Measurements from ENCODE around the gene SLC40A1.

Gene SLC40A1

GRCh38 chr2:189601043-189601442 lies 20.5 kb upstream of the SLC40A1 start:
- DNase-seq (ENCODE audit: low read depth, low spot score) = peak; percentile 29

GRCh38 chr2:189599245-189599644 lies 18.7 kb upstream of the SLC40A1 start:
- peak; percentile 51 for DNase-seq (ENCODE audit: low read depth, low spot score)

DNA sequence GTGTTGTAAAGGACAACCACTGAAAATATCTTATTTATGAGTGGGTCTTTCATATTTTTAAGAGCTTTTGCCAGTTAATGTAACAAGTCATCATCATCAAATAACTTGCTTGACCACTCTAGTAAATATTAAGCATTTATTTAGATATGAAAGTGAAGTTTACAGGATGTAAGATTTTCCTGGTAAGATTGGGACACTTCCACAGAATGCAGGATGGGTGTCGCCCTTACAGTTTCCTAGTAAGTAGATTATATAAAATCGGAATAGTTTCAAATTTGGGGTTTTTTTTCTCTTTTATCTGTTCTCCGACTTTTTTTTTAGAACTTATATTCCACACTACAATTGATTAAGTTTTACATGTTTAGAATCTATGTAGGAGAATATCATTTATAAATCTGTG lies 14.8 kb upstream of the SLC40A1 start:
- DNase-seq (ENCODE audit: low read depth, low spot score) = no peak

DNA sequence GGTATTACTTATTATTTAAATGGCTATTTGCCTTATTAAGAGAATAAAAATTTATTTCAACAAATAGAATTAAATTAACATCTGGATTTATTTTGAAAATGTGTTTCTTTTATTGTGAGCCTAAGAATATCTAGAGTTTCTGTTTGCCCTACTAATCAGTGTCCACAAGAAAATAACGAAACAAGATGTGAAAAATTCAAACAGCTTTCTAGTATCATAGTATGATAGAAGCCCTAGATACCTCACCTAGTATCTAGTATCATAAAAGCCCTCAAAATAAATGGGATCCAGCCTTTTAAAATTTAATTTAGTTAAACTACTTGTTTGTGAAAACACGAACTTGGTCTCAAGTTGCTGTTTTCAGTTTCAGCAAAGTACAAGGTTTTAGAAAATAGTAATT lies 13.7 kb upstream of the SLC40A1 start:
- DNase-seq (ENCODE audit: low read depth, low spot score) = no peak

- no peak for DNase-seq (ENCODE audit: low read depth, low spot score)
These were observed 12.5 kb upstream of the SLC40A1 start for GRCh38 chr2:189593115-189593514.

DNA sequence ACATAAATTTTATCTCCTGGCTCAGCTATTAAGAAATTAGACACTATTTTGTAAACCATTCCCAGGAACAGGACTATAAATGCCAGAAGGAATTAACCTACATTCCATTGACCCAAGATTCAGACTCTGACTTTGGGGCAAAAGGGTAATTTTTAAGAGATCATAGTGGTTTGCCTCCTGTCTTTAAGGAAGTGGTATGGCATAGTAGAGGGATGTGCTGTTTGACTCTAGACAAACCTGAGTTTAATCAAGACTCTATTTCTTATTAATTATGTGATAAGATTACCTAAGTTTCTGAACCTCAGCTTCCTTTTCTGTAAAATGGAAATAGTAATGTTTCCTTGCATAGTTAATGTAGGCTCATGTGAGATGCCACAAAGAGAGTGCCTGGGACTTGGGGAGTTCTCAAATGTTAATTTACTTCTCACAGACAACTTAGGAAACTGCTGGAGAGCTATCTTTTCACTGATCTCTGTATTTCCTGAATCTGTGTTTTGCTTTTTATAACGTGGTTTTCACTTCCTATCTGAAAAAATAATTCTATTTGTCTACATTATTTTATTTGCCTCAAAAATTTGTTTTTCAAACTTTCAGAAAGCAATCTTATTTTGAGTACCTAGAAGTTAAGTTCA lies 11.9 kb upstream of the SLC40A1 start:
- no peak for DNase-seq (ENCODE audit: low read depth, low spot score)

- no peak for DNase-seq (ENCODE audit: low read depth, low spot score)
These were observed 7.2 kb upstream of the SLC40A1 start for GRCh38 chr2:189587780-189588179.

GRCh38 chr2:189585226-189585756 lies 4.7 kb upstream of the SLC40A1 start:
- no peak for DNase-seq (ENCODE audit: low read depth, low spot score)

DNA sequence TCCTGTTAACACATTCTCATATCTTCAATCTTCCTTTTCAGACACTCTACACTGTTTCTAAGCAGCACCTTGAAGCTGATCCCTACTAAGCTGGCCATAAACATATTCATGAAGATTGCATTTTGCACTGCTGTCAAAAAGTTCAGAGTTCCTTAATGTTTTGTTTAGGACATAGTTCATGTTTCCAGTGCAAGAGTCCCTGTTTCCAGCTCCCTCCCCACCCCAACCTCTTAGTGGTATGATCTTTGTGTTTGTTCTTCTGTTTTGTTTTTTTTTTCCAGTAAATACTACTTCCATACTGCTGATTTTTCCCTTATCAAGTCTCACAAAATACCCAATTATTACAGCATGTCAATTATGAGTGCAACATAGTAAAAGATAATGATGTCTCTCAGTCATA lies 4.1 kb upstream of the SLC40A1 start:
- DNase-seq (ENCODE audit: low read depth, low spot score) = no peak

- no peak for DNase-seq (ENCODE audit: low read depth, low spot score)
These were observed 2.9 kb upstream of the SLC40A1 start for GRCh38 chr2:189583227-189584198.

DNA sequence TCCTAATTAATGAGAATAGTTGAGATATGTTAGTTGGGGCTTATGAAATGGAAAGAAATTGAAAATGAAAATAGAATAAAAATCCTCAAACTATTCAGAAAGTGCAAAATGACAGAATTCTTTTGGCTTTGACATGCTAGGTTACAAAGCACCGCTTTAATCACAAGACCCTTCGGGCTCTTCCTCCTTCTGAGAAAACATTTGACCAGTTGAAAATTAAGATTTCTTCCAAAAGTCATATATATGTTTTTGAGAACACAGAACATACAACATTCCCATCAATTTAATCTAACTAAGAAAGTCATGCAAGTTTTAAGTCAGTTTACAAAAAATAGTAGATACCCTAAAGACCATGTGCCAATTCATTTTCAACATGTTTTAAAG lies 2.2 kb upstream of the SLC40A1 start:
- DNase-seq (ENCODE audit: low read depth, low spot score) = no peak

DNA sequence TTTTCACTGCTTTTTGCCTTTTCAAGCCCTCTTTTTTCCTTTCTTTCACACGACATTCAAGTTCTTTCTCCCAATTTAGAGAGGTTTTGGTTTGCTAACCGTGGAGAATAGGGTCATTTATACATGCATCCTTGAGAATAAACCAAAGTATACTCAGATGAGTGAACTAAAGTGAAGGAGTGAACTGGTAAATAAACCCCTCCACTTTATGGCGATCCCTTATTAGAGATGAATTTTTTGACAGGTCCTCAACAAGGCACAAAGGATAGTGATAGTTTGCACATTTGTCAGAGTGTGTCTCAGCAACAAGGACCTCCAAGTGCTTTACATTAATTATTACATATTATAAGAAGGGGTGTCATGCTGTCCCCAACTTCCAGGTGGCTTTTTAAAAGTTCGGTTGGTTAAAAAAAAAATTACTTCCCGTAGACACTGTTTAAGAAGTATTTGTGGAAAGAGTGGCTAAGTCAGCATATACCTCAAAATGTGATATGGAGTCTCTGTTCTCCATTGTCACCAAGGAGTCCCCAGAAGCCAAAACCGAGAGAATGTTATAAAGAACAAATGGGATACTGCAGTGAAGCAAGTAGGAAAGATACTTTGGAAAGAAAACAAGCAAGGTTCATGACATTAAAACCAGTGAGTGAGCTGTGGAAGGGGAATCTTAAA lies 1.7 kb upstream of the SLC40A1 start:
- no peak for DNase-seq (ENCODE audit: low read depth, low spot score)

DNA sequence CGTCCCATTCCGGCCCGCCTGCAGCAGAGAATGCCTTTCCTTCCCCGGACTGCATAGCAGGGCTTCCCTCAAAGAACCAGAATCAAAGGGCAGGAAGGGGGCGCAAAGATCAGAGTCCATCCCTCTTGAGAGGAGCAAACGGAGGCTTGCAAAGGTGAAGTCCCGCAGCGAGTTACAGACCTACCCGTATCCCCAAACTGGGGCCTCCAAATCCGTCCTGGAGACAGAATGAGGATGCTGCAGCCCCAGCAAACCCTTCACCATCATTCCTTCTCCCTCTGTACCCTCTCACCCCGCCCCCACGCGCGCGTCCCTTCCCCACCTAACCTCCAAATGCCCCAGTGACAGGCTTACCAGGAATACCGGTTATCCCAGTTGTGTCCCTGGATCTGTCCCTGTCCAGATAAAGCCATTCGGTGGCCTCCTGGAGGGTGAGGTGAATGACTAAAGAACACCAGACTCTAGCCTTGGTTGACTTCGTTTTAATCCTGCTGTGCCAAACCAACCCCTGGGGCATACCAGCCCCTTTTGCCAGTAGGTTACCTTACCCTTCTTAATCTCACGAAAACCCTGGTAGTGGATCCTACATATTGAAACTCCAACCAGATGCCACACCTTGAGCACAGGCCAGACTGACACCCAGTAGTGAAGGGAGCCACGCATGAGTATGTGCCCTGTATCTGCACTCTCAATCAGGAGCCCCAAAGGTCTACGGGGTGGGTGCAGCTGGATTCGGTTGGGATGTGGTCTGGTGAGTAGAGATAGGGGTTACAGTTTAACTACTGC lies 961 bp upstream of the SLC40A1 start:
- peak; percentile 38 for DNase-seq (ENCODE audit: low read depth, low spot score)

GRCh38 chr2:189580241-189580651 lies 340 bp downstream of the SLC40A1 start:
- no peak for DNase-seq (ENCODE audit: low read depth, low spot score)

DNA sequence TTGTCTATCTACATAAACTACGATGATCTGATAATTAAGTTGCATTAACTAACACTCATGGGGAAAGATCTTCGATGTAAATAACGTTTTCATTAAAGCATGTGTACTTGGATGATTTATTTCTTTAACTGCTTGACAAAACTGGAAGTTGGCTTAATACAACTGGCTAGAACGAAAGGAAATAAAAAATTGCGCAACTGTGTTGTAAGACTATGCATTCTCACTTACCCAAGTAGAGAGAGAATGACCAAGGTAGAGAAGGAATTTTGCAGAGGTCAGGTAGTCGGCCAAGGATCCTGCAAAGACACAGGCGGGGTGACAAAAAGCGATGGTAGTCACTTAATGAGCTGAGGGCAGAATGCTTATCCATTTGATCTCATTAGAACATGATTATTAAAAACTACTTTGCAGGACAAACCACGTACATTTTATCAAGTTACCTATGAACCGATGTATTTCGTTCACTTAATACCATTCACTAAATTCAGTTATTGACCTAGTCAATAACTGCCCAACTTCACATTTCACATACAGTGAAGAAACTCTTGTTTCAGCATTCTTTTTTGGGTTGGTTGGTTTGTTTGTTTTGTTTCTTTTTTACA lies 900 bp downstream of the SLC40A1 start:
- DNase-seq (ENCODE audit: low read depth, low spot score) = no peak

- no peak for DNase-seq (ENCODE audit: low read depth, low spot score)
These were observed 2.2 kb downstream of the SLC40A1 start for GRCh38 chr2:189578272-189578950.

- DNase-seq (ENCODE audit: low read depth, low spot score) = no peak
These were observed 3.5 kb downstream of the SLC40A1 start for GRCh38 chr2:189577121-189577520.

DNA sequence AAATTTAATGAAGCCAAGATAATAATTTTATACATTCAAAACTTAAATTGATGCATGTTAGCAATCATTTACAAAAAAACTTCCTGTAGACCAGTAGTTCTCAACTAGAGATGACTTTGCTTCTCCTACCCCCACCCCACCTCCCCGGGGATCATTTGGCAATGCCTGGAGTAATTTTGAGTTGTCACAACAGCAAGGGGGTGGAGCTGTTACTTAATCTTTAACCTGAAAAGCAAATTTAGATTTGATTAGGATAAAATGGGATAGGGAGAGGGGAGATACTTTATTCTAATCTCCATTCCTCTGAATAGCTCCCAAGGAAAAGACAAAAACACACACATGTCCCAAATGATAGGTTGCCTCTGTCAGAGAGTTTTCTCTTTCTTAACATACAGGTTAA lies 4.2 kb downstream of the SLC40A1 start:
- DNase-seq (ENCODE audit: low read depth, low spot score) = no peak

DNA sequence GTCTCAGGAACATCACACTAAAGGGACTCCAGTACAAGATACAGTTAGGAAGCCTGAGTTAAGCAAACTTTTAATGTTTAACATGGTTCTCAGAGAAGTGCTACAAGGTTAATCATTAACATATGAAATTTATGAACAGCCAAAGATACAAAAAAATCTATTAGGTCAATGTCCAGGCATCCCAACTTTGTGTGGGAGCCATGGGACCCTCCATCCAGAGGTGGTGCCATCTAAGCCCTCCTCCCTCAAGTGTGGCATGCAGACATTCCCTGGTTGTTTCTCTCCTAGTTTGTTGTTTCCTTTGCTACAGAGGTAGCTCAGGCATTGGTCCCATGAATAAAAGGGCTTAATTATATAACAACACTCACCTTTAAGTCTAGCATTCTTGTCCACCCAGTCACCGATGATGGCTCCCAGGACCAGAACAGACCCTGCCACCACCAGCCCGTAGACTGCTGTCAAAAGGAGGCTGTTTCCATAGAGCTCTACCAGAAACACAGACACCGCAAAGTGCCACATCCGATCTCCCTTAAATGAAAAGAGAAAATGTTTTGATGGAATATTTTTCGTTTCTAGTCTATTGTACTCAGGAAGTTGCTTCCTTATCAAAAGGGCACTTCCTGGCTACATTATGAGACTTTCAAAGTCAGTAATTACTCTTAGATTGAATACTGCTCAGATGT lies 5.7 kb downstream of the SLC40A1 start:
- no peak for DNase-seq (ENCODE audit: low read depth, low spot score)

GRCh38 chr2:189570570-189571031 lies 10.0 kb downstream of the SLC40A1 start:
- DNase-seq (ENCODE audit: low read depth, low spot score) = peak; percentile 76
